Measurements from ENCODE around the gene ASL.

ASL gene

DNA sequence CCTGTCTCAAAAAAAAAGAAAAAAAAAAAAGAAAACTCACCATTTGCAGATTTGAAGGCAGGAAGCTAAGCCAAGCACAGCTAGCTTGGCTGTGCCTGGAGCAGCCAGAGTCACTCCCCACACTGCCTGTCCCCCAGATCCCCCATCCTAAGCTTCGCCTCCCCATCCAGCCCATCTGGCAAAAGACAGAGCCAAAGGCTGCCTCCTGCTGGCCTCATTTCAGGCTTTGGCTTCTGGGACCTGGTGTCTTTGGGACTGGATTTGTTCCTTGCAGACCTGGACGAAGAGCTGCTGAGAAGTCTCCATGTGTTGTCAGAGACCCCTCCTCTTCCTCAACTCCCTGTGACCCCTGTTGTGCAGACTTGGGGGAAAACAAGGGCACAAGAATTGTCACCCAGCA is 8.1 kb downstream of the ASL start:
- H4K20me1 ChIP-seq (ENCODE audit: insufficient read depth, low read length): no peaks in the 10 kb centered on the region

DNA sequence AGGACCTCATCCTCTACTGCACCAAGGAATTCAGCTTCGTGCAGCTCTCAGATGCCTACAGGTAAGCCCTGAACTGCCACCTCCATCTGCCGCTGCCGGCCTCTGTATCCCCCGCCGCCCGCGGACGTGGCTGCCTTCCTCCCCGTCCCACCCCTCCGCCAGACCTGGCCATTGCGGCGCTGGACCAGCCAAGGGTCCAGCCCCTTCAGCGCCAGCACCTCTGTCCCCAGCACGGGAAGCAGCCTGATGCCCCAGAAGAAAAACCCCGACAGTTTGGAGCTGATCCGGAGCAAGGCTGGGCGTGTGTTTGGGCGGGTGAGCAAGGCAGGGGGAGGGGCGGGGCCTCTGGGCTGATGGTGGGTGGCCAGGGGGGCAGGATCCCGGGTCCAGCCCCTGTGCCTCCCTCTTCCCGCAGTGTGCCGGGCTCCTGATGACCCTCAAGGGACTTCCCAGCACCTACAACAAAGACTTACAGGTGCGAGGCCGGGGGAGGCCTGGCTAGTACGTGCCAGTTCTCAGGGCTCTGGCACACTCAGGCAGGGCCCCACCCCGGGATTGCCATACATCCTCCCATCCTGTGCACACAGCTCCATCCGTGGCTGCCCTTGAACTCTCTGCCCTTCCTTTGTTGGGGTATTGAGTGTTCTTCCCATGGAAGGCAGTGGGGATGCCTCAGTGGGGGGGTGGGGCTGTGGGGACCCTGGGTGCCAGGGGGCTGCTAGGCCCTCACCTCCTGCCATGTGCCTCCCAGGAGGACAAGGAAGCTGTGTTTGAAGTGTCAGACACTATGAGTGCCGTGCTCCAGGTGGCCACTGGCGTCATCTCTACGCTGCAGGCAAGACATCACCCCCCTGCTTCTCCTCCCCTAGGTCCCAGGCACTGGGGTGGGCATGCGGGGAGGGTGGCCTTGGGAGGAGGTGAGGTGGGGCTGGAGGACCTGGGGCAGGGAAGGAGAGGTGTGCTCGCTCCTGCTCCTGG is 13.5 kb downstream of the ASL start:
- H3K27ac ChIP-seq (ENCODE audit: low read length): no peak overlapping the region
- no peaks in the 10 kb centered on the region for H3K27me3 ChIP-seq (replicated peaks; ENCODE audit: insufficient read depth, low read length)
- no peaks in the 10 kb centered on the region for H3F3A ChIP-seq (ENCODE audit: insufficient read depth, low read length)
- H3K4me3 ChIP-seq (ENCODE audit: low read length): no peak overlapping the region
- H3K4me1 ChIP-seq (ENCODE audit: low read length): no peaks in the 10 kb centered on the region
- DNase-seq: no peak
- no peaks in the 10 kb centered on the region for H3K79me2 ChIP-seq (ENCODE audit: low read length)
- H2AFZ ChIP-seq (ENCODE audit: low read length): no peak overlapping the region
- no peak overlapping the region for H3K4me2 ChIP-seq (ENCODE audit: low read depth, low read length)
- no peaks in the 10 kb centered on the region for H3K9me2 ChIP-seq (replicated peaks; ENCODE audit: insufficient read depth, low read length)
- TF ChIP-seq EZH2 (optimal IDR thresholded peaks at IDR 0.05; ENCODE audit: low read depth, low read length): no peak
- no peak for TF ChIP-seq EZH2phosphoT487 (IDR thresholded peaks at IDR 0.05; ENCODE audit: low read length)
- TF ChIP-seq, protein P1, sequence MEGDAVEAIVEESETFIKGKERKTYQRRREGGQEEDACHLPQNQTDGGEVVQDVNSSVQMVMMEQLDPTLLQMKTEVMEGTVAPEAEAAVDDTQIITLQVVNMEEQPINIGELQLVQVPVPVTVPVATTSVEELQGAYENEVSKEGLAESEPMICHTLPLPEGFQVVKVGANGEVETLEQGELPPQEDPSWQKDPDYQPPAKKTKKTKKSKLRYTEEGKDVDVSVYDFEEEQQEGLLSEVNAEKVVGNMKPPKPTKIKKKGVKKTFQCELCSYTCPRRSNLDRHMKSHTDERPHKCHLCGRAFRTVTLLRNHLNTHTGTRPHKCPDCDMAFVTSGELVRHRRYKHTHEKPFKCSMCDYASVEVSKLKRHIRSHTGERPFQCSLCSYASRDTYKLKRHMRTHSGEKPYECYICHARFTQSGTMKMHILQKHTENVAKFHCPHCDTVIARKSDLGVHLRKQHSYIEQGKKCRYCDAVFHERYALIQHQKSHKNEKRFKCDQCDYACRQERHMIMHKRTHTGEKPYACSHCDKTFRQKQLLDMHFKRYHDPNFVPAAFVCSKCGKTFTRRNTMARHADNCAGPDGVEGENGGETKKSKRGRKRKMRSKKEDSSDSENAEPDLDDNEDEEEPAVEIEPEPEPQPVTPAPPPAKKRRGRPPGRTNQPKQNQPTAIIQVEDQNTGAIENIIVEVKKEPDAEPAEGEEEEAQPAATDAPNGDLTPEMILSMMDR (IDR thresholded peaks at IDR 0.05; ENCODE audit: low read length): no peak
- no peaks in the 10 kb centered on the region for H4K20me1 ChIP-seq (ENCODE audit: insufficient read depth, low read length)
- no peak overlapping the region for H3K9ac ChIP-seq (ENCODE audit: low read length)
- H3K9me3 ChIP-seq (replicated peaks; ENCODE audit: insufficient read depth, low read length): no peaks in the 10 kb centered on the region
- no peaks in the 10 kb centered on the region for H3K36me3 ChIP-seq (replicated peaks; ENCODE audit: insufficient read depth, low read length)

More for the DNA sequence above, 8.1 kb downstream of the ASL start:
- H2AFZ ChIP-seq (ENCODE audit: low read length): no peak overlapping the region
- H3K4me2 ChIP-seq (ENCODE audit: low read depth, low read length): no peak overlapping the region
- no peak for DNase-seq
- H3K36me3 ChIP-seq (replicated peaks; ENCODE audit: insufficient read depth, low read length): no peaks in the 10 kb centered on the region
- H3K27me3 ChIP-seq (replicated peaks; ENCODE audit: insufficient read depth, low read length): no peaks in the 10 kb centered on the region
- H3F3A ChIP-seq (ENCODE audit: insufficient read depth, low read length): no peaks in the 10 kb centered on the region
- no peak overlapping the region for H3K27ac ChIP-seq (ENCODE audit: low read length)
- no peaks in the 10 kb centered on the region for H3K9me2 ChIP-seq (replicated peaks; ENCODE audit: insufficient read depth, low read length)
- no peaks in the 10 kb centered on the region for H3K4me1 ChIP-seq (ENCODE audit: low read length)
- H3K9ac ChIP-seq (ENCODE audit: low read length): no peak overlapping the region
- H3K4me3 ChIP-seq (ENCODE audit: low read length): no peak overlapping the region
- H3K79me2 ChIP-seq (ENCODE audit: low read length): no peaks in the 10 kb centered on the region
- no peaks in the 10 kb centered on the region for H3K9me3 ChIP-seq (replicated peaks; ENCODE audit: insufficient read depth, low read length)
- TF ChIP-seq, protein P1 (IDR thresholded peaks at IDR 0.05; ENCODE audit: low read length): no peak
- TF ChIP-seq EZH2 (optimal IDR thresholded peaks at IDR 0.05; ENCODE audit: low read depth, low read length) (no peak), EZH2phosphoT487 (IDR thresholded peaks at IDR 0.05; ENCODE audit: low read length) (no peak)

DNA sequence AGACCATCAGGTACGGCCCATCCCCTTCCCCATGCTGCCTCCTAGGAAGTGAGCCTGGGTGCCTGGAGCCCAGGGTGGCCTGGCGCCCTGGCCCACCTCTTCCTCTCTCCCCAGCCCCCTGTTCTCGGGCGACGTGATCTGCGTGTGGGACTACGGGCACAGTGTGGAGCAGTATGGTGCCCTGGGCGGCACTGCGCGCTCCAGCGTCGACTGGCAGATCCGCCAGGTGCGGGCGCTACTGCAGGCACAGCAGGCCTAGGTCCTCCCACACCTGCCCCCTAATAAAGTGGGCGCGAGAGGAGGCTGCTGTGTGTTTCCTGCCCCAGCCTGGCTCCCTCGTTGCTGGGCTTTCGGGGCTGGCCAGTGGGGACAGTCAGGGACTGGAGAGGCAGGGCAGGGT is 17.0 kb downstream of the ASL start:
- H3F3A ChIP-seq (ENCODE audit: insufficient read depth, low read length): no peaks in the 10 kb centered on the region
- H3K27ac ChIP-seq (ENCODE audit: low read length): no peak overlapping the region
- H3K79me2 ChIP-seq (ENCODE audit: low read length): no peaks in the 10 kb centered on the region
- H4K20me1 ChIP-seq (ENCODE audit: insufficient read depth, low read length): no peaks in the 10 kb centered on the region
- H2AFZ ChIP-seq (ENCODE audit: low read length): no peak overlapping the region
- no peak for DNase-seq
- H3K27me3 ChIP-seq (replicated peaks; ENCODE audit: insufficient read depth, low read length): no peaks in the 10 kb centered on the region
- no peaks in the 10 kb centered on the region for H3K9me3 ChIP-seq (replicated peaks; ENCODE audit: insufficient read depth, low read length)
- no peaks in the 10 kb centered on the region for H3K36me3 ChIP-seq (replicated peaks; ENCODE audit: insufficient read depth, low read length)
- no peaks in the 10 kb centered on the region for H3K4me1 ChIP-seq (ENCODE audit: low read length)
- no peak overlapping the region for H3K9ac ChIP-seq (ENCODE audit: low read length)
- no peaks in the 10 kb centered on the region for H3K9me2 ChIP-seq (replicated peaks; ENCODE audit: insufficient read depth, low read length)
- no peak overlapping the region for H3K4me3 ChIP-seq (ENCODE audit: low read length)
- no peak overlapping the region for H3K4me2 ChIP-seq (ENCODE audit: low read depth, low read length)
- TF ChIP-seq, protein P1 (IDR thresholded peaks at IDR 0.05; ENCODE audit: low read length): no peak
- TF ChIP-seq EZH2 (optimal IDR thresholded peaks at IDR 0.05; ENCODE audit: low read depth, low read length): no peak
- TF ChIP-seq EZH2phosphoT487 (IDR thresholded peaks at IDR 0.05; ENCODE audit: low read length): no peak
